B cell (primary cell): ENCODE data around the gene ERBB2. TPM values are rescaled to one million over a fixed set of nuclear protein-coding genes. Genes with fewer than 3 reads are reported as not detected.
A peak's percentile ranks its signal among the peaks of the same experiment; 100 is the strongest.

Experiments
- ATAC-seq: fragments of 200-7000 bp; cut with Tn5 transposase; one replicate; pipeline ENCODE4 v1.10.0; 2021; ENCODE audit warnings: low read depth, mild to moderate bottlenecking, moderate number of reproducible peaks, moderate library complexity
- CTCF ChIA-PET: fragments of 350-600 bp; sonication (Branson Sonifier 250); formaldehyde crosslinking; loops from one replicate; lab custom pipeline; 2021; ENCODE audit warnings: antibody characterized with exemption, inconsistent platforms; lab: Charles Lee
- POLR2A ChIA-PET: fragments of 350-600 bp; sonication (Branson Sonifier 250); formaldehyde crosslinking; loops from one replicate; lab custom pipeline; 2021; ENCODE audit warnings: antibody characterized with exemption; lab: Charles Lee
- DNase-seq: peaks from one replicate; pipeline ENCODE4 v3.0.0; 2013
- H2AFZ ChIP-seq: 2 replicates; pipeline ENCODE4 v1.6.1; 2012; ENCODE audit warnings: mild to moderate bottlenecking, low read depth, low read length; ENCODE audit not compliant: insufficient read depth, poor library complexity, severe bottlenecking
- H3K27ac ChIP-seq, 2 donors: 1 replicate in 1 of 2; 2 replicates in 1 of 2; pipeline ENCODE4 v1.5.1; 2012 to 2013; ENCODE audit warnings: low read length in 2 of 2, mild to moderate bottlenecking in 2 of 2, moderate library complexity in 1 of 2
- H3K27me3 ChIP-seq, 4 experiments: fragments of 200-600 bp in 1 of 4; sonication (generic) in 1 of 4; replicated peaks in 1 of 4; 1 replicate in 2 of 4; 2 replicates in 2 of 4; pipeline versions ENCODE4 v1.6.1 to v1.7.0; 2013 to 2016; ENCODE audit warnings: low read length in 3 of 4, mild to moderate bottlenecking in 2 of 4, mixed read lengths in 1 of 4, moderate library complexity in 1 of 4; ENCODE audit not compliant: insufficient read depth in 4 of 4, control insufficient read depth in 3 of 4; ENCODE audit errors: control extremely low read depth in 1 of 4
- H3K36me3 ChIP-seq, 2 experiments: replicated peaks in 1 of 2; 1 replicate in 1 of 2; 2 replicates in 1 of 2; pipeline versions ENCODE4 v1.6.1 to v1.7.1; 2013; ENCODE audit warnings: low read length in 1 of 2; ENCODE audit not compliant: insufficient read depth in 2 of 2, control insufficient read depth in 1 of 2; ENCODE audit errors: control extremely low read depth in 1 of 2, extremely low read depth in 1 of 2
- H3K4me1 ChIP-seq, 2 donors: fragments of 200-600 bp in 1 of 2; sonication (generic) in 1 of 2; 1 replicate in 1 of 2; 2 replicates in 1 of 2; pipeline versions ENCODE4 v1.5.1 to v1.6.1; 2013 to 2017; ENCODE audit warnings: low read length in 2 of 2; ENCODE audit not compliant: control insufficient read depth in 2 of 2, insufficient read depth in 2 of 2
- H3K4me2 ChIP-seq: replicated peaks from 2 replicates; pipeline ENCODE3; 2012; ENCODE audit warnings: mild to moderate bottlenecking, low read depth, low read length; ENCODE audit not compliant: poor library complexity, severe bottlenecking
- H3K4me3 ChIP-seq, 5 experiments: fragments of 200-600 bp in 1 of 5; sonication (generic) in 1 of 5; 1 replicate in 3 of 5; 2 replicates in 2 of 5; pipeline versions ENCODE4 v1.5.1 to v1.7.0; 2011 to 2016; ENCODE audit warnings: low read length in 4 of 5, mild to moderate bottlenecking in 4 of 5, low read depth in 2 of 5, control low read depth in 1 of 5, moderate library complexity in 1 of 5; ENCODE audit not compliant: insufficient read depth in 1 of 5; ENCODE audit errors: control extremely low read depth in 1 of 5, extremely low read depth in 1 of 5
- H3K79me2 ChIP-seq: fragments of 200-600 bp; sonication (generic); one replicate; pipeline ENCODE4 v1.6.0; 2016; ENCODE audit warnings: low read length; ENCODE audit not compliant: control insufficient read depth, insufficient read depth
- H3K9ac ChIP-seq: fragments of 200-600 bp; sonication (generic); 2 replicates; pipeline ENCODE4 v1.6.1; 2017; ENCODE audit warnings: mild to moderate bottlenecking, low read length, moderate library complexity
- H3K9me3 ChIP-seq, 3 donors: one replicate each; pipeline versions ENCODE4 v1.6.1 to v1.7.1; 2013; ENCODE audit warnings: low read length in 2 of 3; ENCODE audit not compliant: control insufficient read depth in 2 of 3, insufficient read depth in 1 of 3; ENCODE audit errors: control extremely low read depth in 1 of 3
- H4K20me1 ChIP-seq: 2 replicates; pipeline ENCODE4 v1.6.0; 2012; ENCODE audit warnings: mild to moderate bottlenecking, low read length; ENCODE audit not compliant: insufficient read depth, control insufficient read depth, poor library complexity, severe bottlenecking
- H3K27ac Mint-ChIP-seq: one replicate; pipeline ENCODE4 v1.8.0; 2021; ENCODE audit warnings: mixed read lengths
- H3K27me3 Mint-ChIP-seq: one replicate; pipeline ENCODE4 v1.8.0; 2021; ENCODE audit warnings: mixed read lengths
- H3K4me1 Mint-ChIP-seq: one replicate; pipeline ENCODE4 v1.8.0; 2021; ENCODE audit warnings: mixed read lengths
- H3K4me3 Mint-ChIP-seq: one replicate; pipeline ENCODE4 v1.8.0; 2021; ENCODE audit warnings: mixed read lengths
- H3K9me3 Mint-ChIP-seq: one replicate; pipeline ENCODE4 v1.8.0; 2022; ENCODE audit warnings: mixed read lengths; ENCODE audit not compliant: insufficient read depth
- CTCF ChIP-seq: fragments of 200-600 bp; IDR thresholded peaks from one replicate; pipeline ENCODE4 v1.8.0; 2022; ENCODE audit warnings: antibody characterized with exemption, mild to moderate bottlenecking
- EZH2 ChIP-seq: IDR thresholded peaks from 2 replicates; pipeline ENCODE4 v1.6.1; 2012; ENCODE audit warnings: borderline replicate concordance, low read depth, mild to moderate bottlenecking, moderate library complexity, low read length; ENCODE audit not compliant: insufficient read depth, poor library complexity, severe bottlenecking
- intact Hi-C: fragments of 100-400 bp; cut with micrococcal nuclease; formaldehyde crosslinking; loops from one replicate; pipeline ENCODE4 v1.10.0; 2022
- polyA plus RNA-seq: library from polyadenylated mRNA; depleted of rRNA; stranded (reverse); fragments of >200 nt; gene quantifications from 2 replicates; pipeline ENCODE4 v1.2.3, GENCODE V29; 2012
- total RNA-seq, 2 donors: library from RNA; stranded (reverse); fragments of 120-200 nt in 1 of 2; gene quantifications; 1 replicate in 1 of 2; 2 replicates in 1 of 2; pipeline versions ENCODE4 v1.2.3 to v1.2.4, GENCODE V29; 2013 to 2022

ERBB2 gene
- total and polyA plus RNA-seq, 2 donors (not counting 1 experiment from before 2014, with no cell fraction given): 3.2 to 8.4 TPM

GRCh38 chr17:39776252-39776651 is 76.4 kb downstream of the ERBB2 start:
- DNase-seq: no peak
- H3K27me3 ChIP-seq: no peaks in the 10 kb centered on the region
- Mint-ChIP-seq H3K4me1 (peaks cover 81% of the 10 kb centered on the region), H3K9me3 (no peaks in the 10 kb centered on the region), H3K27ac (peak overlapping the region; percentile 93), H3K4me3 (peak overlapping the region; percentile 89), H3K27me3 (no peaks in the 10 kb centered on the region)
- H3K36me3 ChIP-seq: peaks cover 0 to 52% of the 10 kb centered on the region in 2 experiments
- POLR2A ChIA-PET: interaction anchor here (0.6 to 3.9 kb wide), 4 partner anchors 18 to 61 kb away, joined by 3 to 46 read pairs (median 10); no protein-coding TSS in a partner anchor
- peak overlapping the region; percentile 21 to 86 (median 51) for H3K4me3 ChIP-seq
- intact Hi-C loops: loop anchor here (5.0 kb wide), 1 partner anchor 206 kb away; the partner anchor contains the start of gene PSMD3
- no peaks in the 10 kb centered on the region for H3K9me3 ChIP-seq
- no peak overlapping the region for H2AFZ ChIP-seq
- peaks cover 95% of the 10 kb centered on the region for H3K79me2 ChIP-seq
- peak overlapping the region; percentile 74 for H3K9ac ChIP-seq
- TF ChIP-seq CTCF: no peak
- no peak for TF ChIP-seq EZH2
- no peak for ATAC-seq
- peak overlapping the region; percentile 63 to 86 for H3K27ac ChIP-seq
- CTCF ChIA-PET: interaction anchor here (0.7 to 3.5 kb wide), 11 partner anchors 16 to 204 kb away, joined by 3 to 32 read pairs (median 6); partner anchors contain the start of genes IKZF3, MIEN1 and PSMD3
- no peaks in the 10 kb centered on the region for H4K20me1 ChIP-seq
- H3K4me2 ChIP-seq: peak overlapping the region; percentile 77
- H3K4me1 ChIP-seq: peaks cover 80 to 91% of the 10 kb centered on the region in 2 donors
